B cell (primary cell): ENCODE data around the gene TENM4. TPM values are rescaled to one million over a fixed set of nuclear protein-coding genes. Genes with fewer than 3 reads are reported as not detected.

Experiments
- ATAC-seq: fragments of 200-7000 bp; cut with Tn5 transposase; one replicate; pipeline ENCODE4 v1.10.0; 2021; ENCODE audit warnings: low read depth, mild to moderate bottlenecking, moderate number of reproducible peaks, moderate library complexity
- CTCF ChIA-PET: fragments of 350-600 bp; sonication (Branson Sonifier 250); formaldehyde crosslinking; loops from one replicate; lab custom pipeline; 2021; ENCODE audit warnings: antibody characterized with exemption, inconsistent platforms; lab: Charles Lee
- POLR2A ChIA-PET: fragments of 350-600 bp; sonication (Branson Sonifier 250); formaldehyde crosslinking; loops from one replicate; lab custom pipeline; 2021; ENCODE audit warnings: antibody characterized with exemption; lab: Charles Lee
- DNase-seq: peaks from one replicate; pipeline ENCODE4 v3.0.0; 2013
- H2AFZ ChIP-seq: 2 replicates; pipeline ENCODE4 v1.6.1; 2012; ENCODE audit warnings: mild to moderate bottlenecking, low read depth, low read length; ENCODE audit not compliant: insufficient read depth, poor library complexity, severe bottlenecking
- H3K27ac ChIP-seq, 2 donors: 1 replicate in 1 of 2; 2 replicates in 1 of 2; pipeline ENCODE4 v1.5.1; 2012 to 2013; ENCODE audit warnings: low read length in 2 of 2, mild to moderate bottlenecking in 2 of 2, moderate library complexity in 1 of 2
- H3K27me3 ChIP-seq, 4 experiments: fragments of 200-600 bp in 1 of 4; sonication (generic) in 1 of 4; replicated peaks in 1 of 4; 1 replicate in 2 of 4; 2 replicates in 2 of 4; pipeline versions ENCODE4 v1.6.1 to v1.7.0; 2013 to 2016; ENCODE audit warnings: low read length in 3 of 4, mild to moderate bottlenecking in 2 of 4, mixed read lengths in 1 of 4, moderate library complexity in 1 of 4; ENCODE audit not compliant: insufficient read depth in 4 of 4, control insufficient read depth in 3 of 4; ENCODE audit errors: control extremely low read depth in 1 of 4
- H3K36me3 ChIP-seq, 2 experiments: replicated peaks in 1 of 2; 1 replicate in 1 of 2; 2 replicates in 1 of 2; pipeline versions ENCODE4 v1.6.1 to v1.7.1; 2013; ENCODE audit warnings: low read length in 1 of 2; ENCODE audit not compliant: insufficient read depth in 2 of 2, control insufficient read depth in 1 of 2; ENCODE audit errors: control extremely low read depth in 1 of 2, extremely low read depth in 1 of 2
- H3K4me1 ChIP-seq, 2 donors: fragments of 200-600 bp in 1 of 2; sonication (generic) in 1 of 2; 1 replicate in 1 of 2; 2 replicates in 1 of 2; pipeline versions ENCODE4 v1.5.1 to v1.6.1; 2013 to 2017; ENCODE audit warnings: low read length in 2 of 2; ENCODE audit not compliant: control insufficient read depth in 2 of 2, insufficient read depth in 2 of 2
- H3K4me2 ChIP-seq: replicated peaks from 2 replicates; pipeline ENCODE3; 2012; ENCODE audit warnings: mild to moderate bottlenecking, low read depth, low read length; ENCODE audit not compliant: poor library complexity, severe bottlenecking
- H3K4me3 ChIP-seq, 5 experiments: fragments of 200-600 bp in 1 of 5; sonication (generic) in 1 of 5; 1 replicate in 3 of 5; 2 replicates in 2 of 5; pipeline versions ENCODE4 v1.5.1 to v1.7.0; 2011 to 2016; ENCODE audit warnings: low read length in 4 of 5, mild to moderate bottlenecking in 4 of 5, low read depth in 2 of 5, control low read depth in 1 of 5, moderate library complexity in 1 of 5; ENCODE audit not compliant: insufficient read depth in 1 of 5; ENCODE audit errors: control extremely low read depth in 1 of 5, extremely low read depth in 1 of 5
- H3K79me2 ChIP-seq: fragments of 200-600 bp; sonication (generic); one replicate; pipeline ENCODE4 v1.6.0; 2016; ENCODE audit warnings: low read length; ENCODE audit not compliant: control insufficient read depth, insufficient read depth
- H3K9ac ChIP-seq: fragments of 200-600 bp; sonication (generic); 2 replicates; pipeline ENCODE4 v1.6.1; 2017; ENCODE audit warnings: mild to moderate bottlenecking, low read length, moderate library complexity
- H3K9me3 ChIP-seq, 3 donors: one replicate each; pipeline versions ENCODE4 v1.6.1 to v1.7.1; 2013; ENCODE audit warnings: low read length in 2 of 3; ENCODE audit not compliant: control insufficient read depth in 2 of 3, insufficient read depth in 1 of 3; ENCODE audit errors: control extremely low read depth in 1 of 3
- H4K20me1 ChIP-seq: 2 replicates; pipeline ENCODE4 v1.6.0; 2012; ENCODE audit warnings: mild to moderate bottlenecking, low read length; ENCODE audit not compliant: insufficient read depth, control insufficient read depth, poor library complexity, severe bottlenecking
- H3K27ac Mint-ChIP-seq: one replicate; pipeline ENCODE4 v1.8.0; 2021; ENCODE audit warnings: mixed read lengths
- H3K27me3 Mint-ChIP-seq: one replicate; pipeline ENCODE4 v1.8.0; 2021; ENCODE audit warnings: mixed read lengths
- H3K4me1 Mint-ChIP-seq: one replicate; pipeline ENCODE4 v1.8.0; 2021; ENCODE audit warnings: mixed read lengths
- H3K4me3 Mint-ChIP-seq: one replicate; pipeline ENCODE4 v1.8.0; 2021; ENCODE audit warnings: mixed read lengths
- H3K9me3 Mint-ChIP-seq: one replicate; pipeline ENCODE4 v1.8.0; 2022; ENCODE audit warnings: mixed read lengths; ENCODE audit not compliant: insufficient read depth
- CTCF ChIP-seq: fragments of 200-600 bp; IDR thresholded peaks from one replicate; pipeline ENCODE4 v1.8.0; 2022; ENCODE audit warnings: antibody characterized with exemption, mild to moderate bottlenecking
- EZH2 ChIP-seq: IDR thresholded peaks from 2 replicates; pipeline ENCODE4 v1.6.1; 2012; ENCODE audit warnings: borderline replicate concordance, low read depth, mild to moderate bottlenecking, moderate library complexity, low read length; ENCODE audit not compliant: insufficient read depth, poor library complexity, severe bottlenecking
- WGBS: methylation state at CpG from one replicate; pipeline ENCODE4 v1.1.5; 2013; ENCODE audit warnings: missing lambda C conversion rate; ENCODE audit not compliant: insufficient coverage; 5-methylcytosine and 5-hydroxymethylcytosine counted together
- intact Hi-C: fragments of 100-400 bp; cut with micrococcal nuclease; formaldehyde crosslinking; loops from one replicate; pipeline ENCODE4 v1.10.0; 2022
- polyA plus RNA-seq: library from polyadenylated mRNA; depleted of rRNA; stranded (reverse); fragments of >200 nt; gene quantifications from 2 replicates; pipeline ENCODE4 v1.2.3, GENCODE V29; 2012
- total RNA-seq, 2 donors: library from RNA; stranded (reverse); fragments of 120-200 nt in 1 of 2; gene quantifications; 1 replicate in 1 of 2; 2 replicates in 1 of 2; pipeline versions ENCODE4 v1.2.3 to v1.2.4, GENCODE V29; 2013 to 2022

Gene TENM4
- total and polyA plus RNA-seq, 2 donors (not counting 1 experiment from before 2014, with no cell fraction given): 0.09 to 5.7 TPM

- 38% methylated on average over 1 of the region's 2 CpGs for WGBS
- Histone ChIP-seq H3K27me3 (no peaks in the 10 kb centered on the region), H3K9me3 (no peaks in the 10 kb centered on the region), H3K4me3 (no peak overlapping the region), H4K20me1 (no peaks in the 10 kb centered on the region), H3K79me2 (no peaks in the 10 kb centered on the region), H2AFZ (no peak overlapping the region), H3K36me3 (no peaks in the 10 kb centered on the region), H3K4me1 (no peaks in the 10 kb centered on the region), H3K4me2 (no peak overlapping the region), H3K27ac (no peak overlapping the region), H3K9ac (no peak overlapping the region)
- POLR2A ChIA-PET: no interaction called here
- DNase-seq (no peak), ATAC-seq (no peak)
- H3K27me3 Mint-ChIP-seq: no peaks in the 10 kb centered on the region
- H3K9me3 Mint-ChIP-seq: no peaks in the 10 kb centered on the region
- TF ChIP-seq EZH2 (no peak), CTCF (no peak)
- H3K4me1 Mint-ChIP-seq: no peaks in the 10 kb centered on the region
- H3K4me3 Mint-ChIP-seq: no peak overlapping the region
- no peak overlapping the region for H3K27ac Mint-ChIP-seq
- intact Hi-C loops: no loop called here
- CTCF ChIA-PET: no interaction called here
These were observed 164.0 kb downstream of the TENM4 start for GRCh38 chr11:79276736-79277325.

- POLR2A ChIA-PET: no interaction called here
- H3K4me3 Mint-ChIP-seq: no peak overlapping the region
These were observed 166.0 kb downstream of the TENM4 start for GRCh38 chr11:79274636-79275331.

More at GRCh38 chr11:79274636-79275331, 166.0 kb downstream of the TENM4 start:
- no peaks in the 10 kb centered on the region for H4K20me1 ChIP-seq
- no peak overlapping the region for H3K9ac ChIP-seq
- Mint-ChIP-seq H3K4me1 (no peaks in the 10 kb centered on the region), H3K27me3 (no peaks in the 10 kb centered on the region), H3K27ac (no peak overlapping the region), H3K9me3 (no peaks in the 10 kb centered on the region)
- CTCF ChIA-PET: no interaction called here
- intact Hi-C loops: no loop called here
- no peak overlapping the region for H2AFZ ChIP-seq
- H3K9me3 ChIP-seq: no peaks in the 10 kb centered on the region
- no peaks in the 10 kb centered on the region for H3K27me3 ChIP-seq
- 80% methylated on average over 6 of the region's 9 CpGs for WGBS
- H3K4me3 ChIP-seq: no peak overlapping the region
- DNase-seq: no peak
- ATAC-seq: no peak
- H3K36me3 ChIP-seq: no peaks in the 10 kb centered on the region
- H3K4me2 ChIP-seq: no peak overlapping the region
- TF ChIP-seq CTCF (no peak), EZH2 (no peak)
- H3K27ac ChIP-seq: no peak overlapping the region
- no peaks in the 10 kb centered on the region for H3K79me2 ChIP-seq
- no peaks in the 10 kb centered on the region for H3K4me1 ChIP-seq
